OCI-LY3 (cell line): ENCODE measurements around the gene CENPE.

Experiments
- CTCF ChIP-seq: fragments of 200-600, 300-600 bp; sonication (generic); IDR thresholded peaks from 2 replicates; pipeline ENCODE4 v1.5.1; 2014; ENCODE audit warnings: antibody characterized with exemption, low read length, low read depth
- EZH2phosphoT487 ChIP-seq: fragments of 200-600 bp; shearing (Covaris generic); IDR thresholded peaks from 2 replicates; pipeline ENCODE4 v1.6.1; 2018; ENCODE audit warnings: antibody characterized with exemption, mixed run types, low read depth

- no peak for TF ChIP-seq CTCF
- TF ChIP-seq EZH2phosphoT487: no peak
These were observed 92.4 kb downstream of the CENPE start for GRCh38 chr4:103105558-103106356.
